ENCODE results near the gene ENGASE. TPM values are rescaled to one million over a fixed set of nuclear protein-coding genes. Genes with fewer than 3 reads are reported as not detected.

Gene ENGASE
- polyA plus RNA-seq, 1 of the 3 experiments (the other 2 are of a cell fraction): 30.1 TPM

DNA sequence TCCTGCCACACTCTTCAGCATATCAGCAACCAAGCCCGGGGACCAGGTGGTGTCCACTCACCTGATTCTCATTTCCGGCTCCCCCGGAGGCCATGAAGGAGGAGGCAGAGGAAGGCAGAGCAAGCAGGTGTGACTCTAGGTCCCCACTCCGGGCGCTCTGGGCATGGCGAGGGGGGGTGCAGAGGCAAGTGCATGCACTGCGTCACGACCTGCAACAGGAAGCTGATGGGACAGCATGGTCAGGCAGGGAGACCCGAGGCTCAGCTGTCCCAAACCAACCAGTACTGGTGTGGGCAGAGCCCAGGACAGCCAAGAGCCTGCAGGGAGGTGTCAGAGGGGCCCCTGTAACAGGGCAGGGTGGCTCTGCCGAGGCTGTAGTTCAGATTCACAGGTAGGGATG lies 2.1 kb upstream of the ENGASE start:
- Histone ChIP-seq H4K20me1 (ENCODE audit: insufficient read depth) (no peaks in the 10 kb centered on the region), H3K4me1 (ENCODE audit: control insufficient read depth in 1 of 2, insufficient read depth in 2 of 2, low read depth in 1 of 2, low read length in 1 of 2) (peaks cover 0 to 7% of the 10 kb centered on the region in 2 experiments; a peak in 1 of 4 replicates), H3K79me2 (ENCODE audit: insufficient read depth) (peaks cover 4% of the 10 kb centered on the region; the same call in 1 of the 2 replicates), H3K27me3 (ENCODE audit: insufficient read depth) (no peaks in the 10 kb centered on the region; the same call in 1 of the 2 replicates), H3K4me3 (ENCODE audit: low read depth in 2 of 2, low read length in 1 of 2) (no peak overlapping the region), H3K9me2 (no peaks in the 10 kb centered on the region), H3F3A (replicated peaks; ENCODE audit: insufficient read depth) (peaks cover 3% of the 10 kb centered on the region), H3K36me3 (replicated peaks in 1 of 2; ENCODE audit: control insufficient read depth in 1 of 2, insufficient read depth in 2 of 2, low read length in 1 of 2) (peaks cover 0 to 4% of the 10 kb centered on the region in 2 experiments), H3K27ac (ENCODE audit: low read depth in 2 of 2, low read length in 1 of 2) (no peak overlapping the region), H3K9me3 (no peaks in the 10 kb centered on the region), H3K9ac (no peak overlapping the region), H3K4me2 (no peak overlapping the region), H2AFZ (ENCODE audit: low read depth) (no peak overlapping the region)
- POLR2A ChIA-PET: interaction anchor here (1.4 kb wide), 1 partner anchor 44 kb away, joined by 4 read pairs; no protein-coding TSS in a partner anchor
- no peak for TF ChIP-seq TAF1 (IDR thresholded peaks at IDR 0.05; ENCODE audit: borderline replicate concordance, low read depth, low read length)
- TF ChIP-seq, protein P1, sequence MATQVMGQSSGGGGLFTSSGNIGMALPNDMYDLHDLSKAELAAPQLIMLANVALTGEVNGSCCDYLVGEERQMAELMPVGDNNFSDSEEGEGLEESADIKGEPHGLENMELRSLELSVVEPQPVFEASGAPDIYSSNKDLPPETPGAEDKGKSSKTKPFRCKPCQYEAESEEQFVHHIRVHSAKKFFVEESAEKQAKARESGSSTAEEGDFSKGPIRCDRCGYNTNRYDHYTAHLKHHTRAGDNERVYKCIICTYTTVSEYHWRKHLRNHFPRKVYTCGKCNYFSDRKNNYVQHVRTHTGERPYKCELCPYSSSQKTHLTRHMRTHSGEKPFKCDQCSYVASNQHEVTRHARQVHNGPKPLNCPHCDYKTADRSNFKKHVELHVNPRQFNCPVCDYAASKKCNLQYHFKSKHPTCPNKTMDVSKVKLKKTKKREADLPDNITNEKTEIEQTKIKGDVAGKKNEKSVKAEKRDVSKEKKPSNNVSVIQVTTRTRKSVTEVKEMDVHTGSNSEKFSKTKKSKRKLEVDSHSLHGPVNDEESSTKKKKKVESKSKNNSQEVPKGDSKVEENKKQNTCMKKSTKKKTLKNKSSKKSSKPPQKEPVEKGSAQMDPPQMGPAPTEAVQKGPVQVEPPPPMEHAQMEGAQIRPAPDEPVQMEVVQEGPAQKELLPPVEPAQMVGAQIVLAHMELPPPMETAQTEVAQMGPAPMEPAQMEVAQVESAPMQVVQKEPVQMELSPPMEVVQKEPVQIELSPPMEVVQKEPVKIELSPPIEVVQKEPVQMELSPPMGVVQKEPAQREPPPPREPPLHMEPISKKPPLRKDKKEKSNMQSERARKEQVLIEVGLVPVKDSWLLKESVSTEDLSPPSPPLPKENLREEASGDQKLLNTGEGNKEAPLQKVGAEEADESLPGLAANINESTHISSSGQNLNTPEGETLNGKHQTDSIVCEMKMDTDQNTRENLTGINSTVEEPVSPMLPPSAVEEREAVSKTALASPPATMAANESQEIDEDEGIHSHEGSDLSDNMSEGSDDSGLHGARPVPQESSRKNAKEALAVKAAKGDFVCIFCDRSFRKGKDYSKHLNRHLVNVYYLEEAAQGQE (IDR thresholded peaks at IDR 0.05; ENCODE audit: low read depth, low read length): no peak
- no peak for TF ChIP-seq RAD21 (IDR thresholded peaks at IDR 0.05; ENCODE audit: low read length)
- no peak for TF ChIP-seq SMC3 (IDR thresholded peaks at IDR 0.05; ENCODE audit: low read depth, low read length)
- CTCF ChIA-PET: interaction anchor here (0.9 to 5.7 kb wide), 9 partner anchors 10 to 328 kb away, joined by 3 to 41 read pairs (median 5); no protein-coding TSS in a partner anchor
- no peak for DNase-seq
- WGBS (ENCODE audit: low lambda C conversion rate): 80% methylated on average over 10 of the region's 10 CpGs

DNA sequence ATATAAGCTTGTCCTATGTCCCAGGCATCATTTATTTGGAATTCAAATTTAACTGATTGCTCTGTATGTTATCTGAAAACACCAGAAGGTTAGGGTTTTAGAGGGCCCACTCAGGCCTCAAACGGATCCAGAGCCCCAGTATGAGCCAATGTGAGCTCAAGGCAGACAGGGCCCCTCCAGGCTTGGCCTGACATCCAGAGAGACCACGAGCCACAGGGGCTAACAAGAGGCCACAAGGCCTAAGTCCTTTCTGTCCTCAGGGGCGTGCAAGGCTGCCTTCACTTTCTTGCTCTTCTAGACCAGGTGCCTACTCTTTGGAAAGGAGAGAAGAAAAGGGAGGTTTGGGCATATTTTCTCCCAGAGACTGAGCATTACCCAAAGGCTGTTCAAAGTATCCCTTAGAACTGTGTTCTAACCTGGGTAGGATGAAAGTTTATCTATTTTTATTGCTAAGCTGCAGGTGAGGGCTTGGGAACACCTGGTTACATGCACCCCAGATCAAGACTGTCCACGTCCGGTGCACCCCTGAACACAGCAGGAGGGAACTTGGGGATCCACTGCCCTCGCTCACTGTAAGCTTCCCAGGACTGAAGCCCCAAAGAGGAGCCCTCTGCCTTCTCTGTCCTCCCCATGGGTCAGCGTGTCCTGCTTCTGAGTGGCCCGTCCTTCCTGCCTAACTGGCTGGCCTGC lies 1.5 kb upstream of the ENGASE start:
- Histone ChIP-seq H3K4me2 (no peak overlapping the region), H4K20me1 (ENCODE audit: insufficient read depth) (no peaks in the 10 kb centered on the region), H3K9ac (no peak overlapping the region), H3K27ac (ENCODE audit: low read depth in 2 of 2, low read length in 1 of 2) (no peak overlapping the region), H3F3A (replicated peaks; ENCODE audit: insufficient read depth) (peaks cover 3% of the 10 kb centered on the region), H2AFZ (ENCODE audit: low read depth) (no peak overlapping the region), H3K36me3 (replicated peaks in 1 of 2; ENCODE audit: control insufficient read depth in 1 of 2, insufficient read depth in 2 of 2, low read length in 1 of 2) (peaks cover 0 to 5% of the 10 kb centered on the region in 2 experiments), H3K79me2 (ENCODE audit: insufficient read depth) (peaks cover 4% of the 10 kb centered on the region; the same call in 1 of the 2 replicates), H3K9me2 (no peaks in the 10 kb centered on the region), H3K4me3 (ENCODE audit: low read depth in 2 of 2, low read length in 1 of 2) (no peak overlapping the region), H3K4me1 (ENCODE audit: control insufficient read depth in 1 of 2, insufficient read depth in 2 of 2, low read depth in 1 of 2, low read length in 1 of 2) (peaks cover 0 to 7% of the 10 kb centered on the region in 2 experiments; a peak in 1 of 4 replicates), H3K9me3 (no peaks in the 10 kb centered on the region), H3K27me3 (ENCODE audit: insufficient read depth) (no peaks in the 10 kb centered on the region; the same call in 1 of the 2 replicates)
- POLR2A ChIA-PET: interaction anchor here (1.4 to 1.6 kb wide), 2 partner anchors 39 to 45 kb away, joined by 4 read pairs; no protein-coding TSS in a partner anchor
- 83% methylated on average over 8 of the region's 8 CpGs for WGBS (ENCODE audit: low lambda C conversion rate)
- no peak for DNase-seq
- CTCF ChIA-PET: interaction anchor here (0.6 to 5.7 kb wide), 13 partner anchors 9 to 328 kb away, joined by 3 to 41 read pairs (median 5); no protein-coding TSS in a partner anchor
- TF ChIP-seq, protein P2, sequence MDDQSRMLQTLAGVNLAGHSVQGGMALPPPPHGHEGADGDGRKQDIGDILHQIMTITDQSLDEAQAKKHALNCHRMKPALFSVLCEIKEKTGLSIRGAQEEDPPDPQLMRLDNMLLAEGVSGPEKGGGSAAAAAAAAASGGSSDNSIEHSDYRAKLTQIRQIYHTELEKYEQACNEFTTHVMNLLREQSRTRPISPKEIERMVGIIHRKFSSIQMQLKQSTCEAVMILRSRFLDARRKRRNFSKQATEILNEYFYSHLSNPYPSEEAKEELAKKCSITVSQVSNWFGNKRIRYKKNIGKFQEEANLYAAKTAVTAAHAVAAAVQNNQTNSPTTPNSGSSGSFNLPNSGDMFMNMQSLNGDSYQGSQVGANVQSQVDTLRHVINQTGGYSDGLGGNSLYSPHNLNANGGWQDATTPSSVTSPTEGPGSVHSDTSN (IDR thresholded peaks at IDR 0.05): no peak
- TF ChIP-seq FOXJ3 (CRISPR knock-in tag; IDR thresholded peaks at IDR 0.05): no peak
- TF ChIP-seq, protein P3, sequence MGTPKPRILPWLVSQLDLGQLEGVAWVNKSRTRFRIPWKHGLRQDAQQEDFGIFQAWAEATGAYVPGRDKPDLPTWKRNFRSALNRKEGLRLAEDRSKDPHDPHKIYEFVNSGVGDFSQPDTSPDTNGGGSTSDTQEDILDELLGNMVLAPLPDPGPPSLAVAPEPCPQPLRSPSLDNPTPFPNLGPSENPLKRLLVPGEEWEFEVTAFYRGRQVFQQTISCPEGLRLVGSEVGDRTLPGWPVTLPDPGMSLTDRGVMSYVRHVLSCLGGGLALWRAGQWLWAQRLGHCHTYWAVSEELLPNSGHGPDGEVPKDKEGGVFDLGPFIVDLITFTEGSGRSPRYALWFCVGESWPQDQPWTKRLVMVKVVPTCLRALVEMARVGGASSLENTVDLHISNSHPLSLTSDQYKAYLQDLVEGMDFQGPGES (IDR thresholded peaks at IDR 0.05; ENCODE audit: low read depth, low read length): no peak
- TF ChIP-seq RCOR1 (IDR thresholded peaks at IDR 0.05; ENCODE audit: low read length): no peak
- no peak for TF ChIP-seq RXRA (IDR thresholded peaks at IDR 0.05; ENCODE audit: borderline replicate concordance, low read depth)
- no peak for TF ChIP-seq SIN3A (IDR thresholded peaks at IDR 0.05; ENCODE audit: borderline replicate concordance, low read depth, low read length)
- no peak for TF ChIP-seq RAD21 (IDR thresholded peaks at IDR 0.05; ENCODE audit: low read length)
- TF ChIP-seq, protein P1 (IDR thresholded peaks at IDR 0.05; ENCODE audit: low read depth, low read length): no peak
- TF ChIP-seq TEAD4 (IDR thresholded peaks at IDR 0.05; ENCODE audit: borderline replicate concordance, insufficient read depth): no peak
- TF ChIP-seq, protein P4, sequence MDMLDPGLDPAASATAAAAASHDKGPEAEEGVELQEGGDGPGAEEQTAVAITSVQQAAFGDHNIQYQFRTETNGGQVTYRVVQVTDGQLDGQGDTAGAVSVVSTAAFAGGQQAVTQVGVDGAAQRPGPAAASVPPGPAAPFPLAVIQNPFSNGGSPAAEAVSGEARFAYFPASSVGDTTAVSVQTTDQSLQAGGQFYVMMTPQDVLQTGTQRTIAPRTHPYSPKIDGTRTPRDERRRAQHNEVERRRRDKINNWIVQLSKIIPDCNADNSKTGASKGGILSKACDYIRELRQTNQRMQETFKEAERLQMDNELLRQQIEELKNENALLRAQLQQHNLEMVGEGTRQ (IDR thresholded peaks at IDR 0.05; ENCODE audit: borderline replicate concordance, low read depth, low read length): no peak
- no peak for TF ChIP-seq MXI1 (IDR thresholded peaks at IDR 0.05; ENCODE audit: low read depth, low read length)
